HG03520 (cell line): ENCODE measurements around the gene KLHL40.

Source experiments
- ATAC-seq: cut with Tn5 transposase; IDR thresholded peaks from one replicate; pipeline ENCODE4 v1.9.1; 2021; ENCODE audit warnings: mild to moderate bottlenecking, moderate library complexity; ENCODE audit not compliant: unreplicated experiment

KLHL40 gene

DNA sequence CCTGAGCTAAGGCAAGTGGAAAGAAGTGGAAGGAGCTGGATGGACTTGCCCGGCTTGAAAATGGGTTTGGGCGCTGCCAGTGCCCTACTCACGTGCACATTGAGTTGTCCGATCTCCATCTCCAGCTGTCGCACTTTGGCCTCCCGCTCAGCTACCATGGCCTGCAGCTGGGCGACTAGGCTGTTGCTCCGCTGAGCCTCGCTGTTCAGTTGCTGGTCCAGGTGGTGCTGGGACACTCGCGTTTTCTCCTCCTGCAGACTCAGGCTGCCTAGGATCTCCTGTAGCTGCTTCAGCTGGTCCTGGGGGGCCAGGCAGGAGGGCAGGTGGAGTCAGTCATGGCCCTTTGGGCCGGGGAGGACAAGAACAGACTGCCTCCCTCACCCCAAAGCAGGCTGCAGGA is 50.3 kb downstream of the KLHL40 start:
- no peak for ATAC-seq

GRCh38 chr3:42736081-42736480 is 50.7 kb downstream of the KLHL40 start:
- no peak for ATAC-seq

GRCh38 chr3:42736531-42736930 is 51.2 kb downstream of the KLHL40 start:
- ATAC-seq = no peak

DNA sequence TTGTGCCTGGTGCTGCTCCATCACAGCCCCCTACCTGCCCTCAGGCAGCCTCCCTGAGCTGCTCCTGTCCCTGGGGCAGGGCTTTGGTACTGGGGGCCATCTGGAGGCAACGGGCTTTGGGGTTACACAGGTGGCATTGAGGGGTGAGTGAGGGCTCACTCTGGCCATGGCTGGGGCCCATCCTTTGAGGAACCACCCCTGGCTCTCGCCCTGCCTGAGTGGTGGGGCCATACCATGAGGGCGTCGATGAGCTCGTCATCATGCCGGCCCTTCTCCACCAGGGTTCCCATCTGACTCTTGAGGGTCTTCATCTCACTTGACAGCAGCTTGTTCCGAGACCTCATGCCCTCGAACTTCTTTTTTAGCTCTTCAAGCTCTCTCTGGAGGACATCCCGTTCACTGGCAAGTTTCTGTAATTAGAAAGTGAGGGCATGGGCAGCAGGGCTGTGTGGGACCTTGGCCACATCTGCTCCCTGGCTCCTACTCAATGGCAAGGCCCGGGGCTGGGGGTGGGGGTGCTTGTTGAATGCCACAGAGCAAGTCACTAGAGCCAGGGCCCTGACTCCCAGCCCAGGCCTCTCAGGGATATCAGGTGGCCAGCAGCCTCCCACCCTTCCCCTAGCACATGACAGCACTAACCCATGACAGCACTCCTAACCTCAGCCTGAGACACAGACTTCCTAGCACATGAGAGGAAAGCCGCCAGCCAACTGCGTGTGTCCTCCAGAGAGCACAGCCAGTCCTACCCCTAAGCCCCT is 54.2 kb downstream of the KLHL40 start:
- ATAC-seq = no peak

DNA sequence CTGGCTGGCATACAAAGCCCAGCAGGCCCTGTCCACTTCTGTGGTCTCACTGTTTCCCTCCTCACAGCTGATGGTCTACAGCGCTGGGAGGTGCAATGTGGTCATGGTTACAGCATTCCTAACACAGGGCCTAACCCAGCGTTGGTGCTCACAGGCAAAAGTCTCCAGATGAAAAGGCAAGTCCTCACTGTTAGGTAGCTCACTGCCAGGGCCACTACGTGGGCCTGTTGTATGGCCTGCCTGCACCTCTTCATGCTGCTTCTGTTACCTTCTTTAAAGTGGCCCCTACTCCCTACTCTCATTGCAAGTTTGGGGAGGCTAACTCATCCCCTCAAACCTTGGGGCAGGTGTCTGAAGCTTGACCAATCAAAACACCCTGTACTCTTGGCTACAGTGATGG is 56.5 kb downstream of the KLHL40 start:
- no peak for ATAC-seq
